H1 (cell line): Measurements from ENCODE around the gene CCDC192. TPM values are rescaled to one million over a fixed set of nuclear protein-coding genes. Genes with fewer than 3 reads are reported as not detected.

Source experiments
- CTCF ChIA-PET: fragments of 300-600 bp; sonication (Branson Sonifier 250); formaldehyde crosslinking; loops from one replicate; lab custom pipeline; 2021; ENCODE audit not compliant: partially characterized antibody; lab: Charles Lee
- POLR2A ChIA-PET: fragments of 300-600 bp; sonication (Branson Sonifier 250); formaldehyde crosslinking; loops from one replicate; lab custom pipeline; 2021; ENCODE audit warnings: inconsistent platforms; ENCODE audit not compliant: partially characterized antibody; lab: Charles Lee
- DNase-seq, 2 experiments: peaks; one replicate each; pipeline versions ENCODE4 v3.0.0 to v3.0.0-alpha.2; 2010 to 2022; ENCODE audit warnings: low spot score in 2 of 2, low read depth in 1 of 2, mixed read lengths in 1 of 2
- FAIRE-seq: peaks from 2 replicates; lab custom pipeline; 2011; peaks lifted over from hg19 to GRCh38; lab: Jason Lieb, UNC
- H2AFZ ChIP-seq: 2 replicates; pipeline ENCODE4 v1.8.1; 2012; ENCODE audit warnings: low read length, inconsistent platforms
- H2AK5ac ChIP-seq: 2 replicates; pipeline ENCODE4 v1.6.1; 2013; ENCODE audit warnings: low read depth, low read length
- H2BK120ac ChIP-seq: replicated peaks from 2 replicates; pipeline ENCODE3; 2013; ENCODE audit warnings: low read depth, low read length, inconsistent platforms
- H2BK12ac ChIP-seq: 2 replicates; pipeline ENCODE4 v1.6.1; 2013; ENCODE audit warnings: low read depth, low read length
- H2BK15ac ChIP-seq: 2 replicates; pipeline ENCODE4 v1.6.1; 2013; ENCODE audit warnings: low read length
- H2BK20ac ChIP-seq: 2 replicates; pipeline ENCODE4 v1.6.1; 2013; ENCODE audit warnings: low read length
- H2BK5ac ChIP-seq: 2 replicates; pipeline ENCODE4 v1.6.1; 2013; ENCODE audit warnings: low read depth, low read length
- H3K14ac ChIP-seq: 2 replicates; pipeline ENCODE4 v1.6.1; 2013; ENCODE audit warnings: inconsistent platforms; ENCODE audit not compliant: insufficient read length
- H3K18ac ChIP-seq: 2 replicates; pipeline ENCODE4 v1.6.1; 2013; ENCODE audit warnings: low read length; ENCODE audit errors: extremely low read depth
- H3K23ac ChIP-seq: 2 replicates; pipeline ENCODE4 v1.6.1; 2013; ENCODE audit warnings: inconsistent platforms; ENCODE audit not compliant: insufficient read length
- H3K23me2 ChIP-seq: 2 replicates; pipeline ENCODE4 v1.6.1; 2013; ENCODE audit warnings: low read depth, low read length
- H3K27ac ChIP-seq: 2 replicates; pipeline ENCODE4 v1.6.1; 2011; ENCODE audit warnings: low read depth, low read length, inconsistent platforms
- H3K27me3 ChIP-seq, 4 experiments: replicated peaks in 1 of 4; 1 replicate in 1 of 4; 2 replicates in 3 of 4; pipeline versions ENCODE4 v1.6.1 to v1.8.1; 2011 to 2013; ENCODE audit warnings: low read length in 3 of 4, mild to moderate bottlenecking in 3 of 4, inconsistent platforms in 2 of 4, mixed read lengths in 2 of 4, moderate library complexity in 1 of 4; ENCODE audit not compliant: control insufficient read depth in 3 of 4, insufficient read depth in 3 of 4; ENCODE audit errors: extremely low read depth in 1 of 4
- H3K36me3 ChIP-seq, 4 experiments: 2 replicates each; pipeline versions ENCODE4 v1.6.1 to v1.8.1; 2011 to 2013; ENCODE audit warnings: mild to moderate bottlenecking in 4 of 4, low read length in 3 of 4, moderate library complexity in 2 of 4, control low read depth in 1 of 4, inconsistent platforms in 1 of 4; ENCODE audit not compliant: insufficient read depth in 4 of 4, control insufficient read depth in 2 of 4
- H3K4ac ChIP-seq: replicated peaks from 2 replicates; pipeline ENCODE3; 2013; ENCODE audit warnings: low read length, low read depth, mixed read lengths, inconsistent platforms; ENCODE audit not compliant: insufficient read length
- H3K4me1 ChIP-seq, 4 experiments: replicated peaks in 1 of 4; 1 replicate in 1 of 4; 2 replicates in 3 of 4; pipeline versions ENCODE4 v1.6.1 to v1.8.1; 2011 to 2013; ENCODE audit warnings: low read length in 3 of 4, inconsistent platforms in 2 of 4, mixed read lengths in 1 of 4; ENCODE audit not compliant: insufficient read depth in 4 of 4, control insufficient read depth in 3 of 4
- H3K4me2 ChIP-seq, 2 experiments: 2 replicates each; pipeline versions ENCODE4 v1.6.1 to v1.8.1; 2011 to 2013; ENCODE audit warnings: low read depth in 2 of 2, low read length in 2 of 2, control low read depth in 1 of 2, inconsistent platforms in 1 of 2, mild to moderate bottlenecking in 1 of 2; ENCODE audit not compliant: insufficient read depth in 1 of 2
- H3K4me3 ChIP-seq, 4 experiments: fragments of 200-600, 300-600 bp in 1 of 4; sonication (generic), shearing (Covaris generic), sonication (Bioruptor Twin) in 1 of 4; 2 replicates each; pipeline versions ENCODE4 v1.5.1 to v1.8.1; 2011 to 2016; ENCODE audit warnings: low read length in 4 of 4, low read depth in 3 of 4, control low read depth in 2 of 4, inconsistent platforms in 2 of 4, mild to moderate bottlenecking in 2 of 4, mixed read lengths in 1 of 4, moderate library complexity in 1 of 4; ENCODE audit not compliant: insufficient read depth in 2 of 4; ENCODE audit errors: extremely low read depth in 1 of 4
- H3K56ac ChIP-seq: replicated peaks from 2 replicates; pipeline ENCODE3; 2013; ENCODE audit warnings: low read depth, mild to moderate bottlenecking, mixed read lengths, low read length, inconsistent platforms; ENCODE audit not compliant: insufficient read length
- H3K79me1 ChIP-seq: 2 replicates; pipeline ENCODE4 v1.6.1; 2013; ENCODE audit warnings: low read depth, low read length, control low read depth
- H3K79me2 ChIP-seq, 2 experiments: 2 replicates each; pipeline versions ENCODE4 v1.6.1 to v1.8.1; 2012 to 2013; ENCODE audit warnings: low read length in 2 of 2, mild to moderate bottlenecking in 2 of 2, inconsistent platforms in 1 of 2; ENCODE audit not compliant: insufficient read depth in 2 of 2, control insufficient read depth in 1 of 2
- H3K9ac ChIP-seq, 4 experiments: replicated peaks in 1 of 4; 1 replicate in 1 of 4; 2 replicates in 3 of 4; pipeline versions ENCODE4 v1.6.1 to v1.8.1; 2011 to 2013; ENCODE audit warnings: low read depth in 3 of 4, low read length in 3 of 4, control low read depth in 2 of 4, mild to moderate bottlenecking in 2 of 4, moderate library complexity in 2 of 4, inconsistent platforms in 1 of 4; ENCODE audit errors: extremely low read depth in 1 of 4
- H3K9me3 ChIP-seq, 2 experiments: 2 replicates each; pipeline versions ENCODE4 v1.6.1 to v1.8.1; 2012 to 2013; ENCODE audit warnings: mild to moderate bottlenecking in 2 of 2, moderate library complexity in 2 of 2, control low read depth in 1 of 2, inconsistent platforms in 1 of 2, low read depth in 1 of 2, low read length in 1 of 2, mixed read lengths in 1 of 2; ENCODE audit not compliant: insufficient read depth in 2 of 2
- H4K20me1 ChIP-seq, 2 experiments: replicated peaks in 1 of 2; 2 replicates each; pipeline versions ENCODE3 to v1.8.1; 2011 to 2013; ENCODE audit warnings: inconsistent platforms in 2 of 2, low read length in 2 of 2, mild to moderate bottlenecking in 1 of 2; ENCODE audit not compliant: insufficient read depth in 2 of 2, control insufficient read depth in 1 of 2
- H4K5ac ChIP-seq: 2 replicates; pipeline ENCODE4 v1.6.1; 2013; ENCODE audit warnings: low read length, low read depth, mixed read lengths, inconsistent platforms; ENCODE audit not compliant: insufficient read length
- H4K8ac ChIP-seq: 2 replicates; pipeline ENCODE4 v1.8.0; 2013; ENCODE audit warnings: mild to moderate bottlenecking, moderate library complexity, low read length, inconsistent platforms; ENCODE audit not compliant: insufficient read depth; ENCODE audit errors: extremely low read depth
- H4K91ac ChIP-seq: replicated peaks from 2 replicates; pipeline ENCODE3; 2013; ENCODE audit warnings: low read length, mixed read lengths, inconsistent platforms; ENCODE audit not compliant: insufficient read length
- ASH2L ChIP-seq: fragments of 200-600, 300-600 bp; sonication (generic); IDR thresholded peaks from one replicate; pipeline ENCODE4 v1.7.1; 2017; ENCODE audit warnings: low read length
- CREB1 ChIP-seq: IDR thresholded peaks from 2 replicates; pipeline ENCODE4 v1.6.1; 2012; ENCODE audit warnings: inconsistent platforms
- EGR1 ChIP-seq: IDR thresholded peaks from 2 replicates; pipeline ENCODE4 v1.6.1; 2011; ENCODE audit warnings: low read depth, low read length, borderline replicate concordance
- FOSL1 ChIP-seq: IDR thresholded peaks from 2 replicates; pipeline ENCODE4 v1.6.1; 2011; ENCODE audit warnings: mild to moderate bottlenecking, low read depth, low read length, moderate library complexity; ENCODE audit not compliant: insufficient read depth
- HDAC6 ChIP-seq: IDR thresholded peaks from one replicate; pipeline ENCODE4 v1.7.1; 2012; ENCODE audit warnings: low read depth, mild to moderate bottlenecking, inconsistent platforms, low read length, moderate library complexity
- SP4 ChIP-seq: IDR thresholded peaks from 2 replicates; pipeline ENCODE4 v1.6.1; 2012; ENCODE audit warnings: low read length, inconsistent platforms
- TAF1 ChIP-seq: IDR thresholded peaks from 2 replicates; pipeline ENCODE4 v1.6.1; 2011; ENCODE audit warnings: mild to moderate bottlenecking, low read depth, low read length
- TBP ChIP-seq: IDR thresholded peaks from 2 replicates; pipeline ENCODE4 v1.6.1; 2011; ENCODE audit warnings: low read depth, low read length, improper control_type of control experiment
- ZNF274 ChIP-seq: IDR thresholded peaks from 2 replicates; pipeline ENCODE4 v1.7.0; 2012; ENCODE audit warnings: low read length, borderline replicate concordance; ENCODE audit errors: extremely low read depth
- WGBS, 2 experiments: shearing (Covaris generic) in 1 of 2; methylation state at CpG; one replicate each; pipeline versions ENCODE4 v1.1.6 to v1.1.7; 2013 to 2015; ENCODE audit warnings: low lambda C conversion rate in 2 of 2, mixed read lengths in 2 of 2, inconsistent platforms in 1 of 2, low coverage in 1 of 2, missing lambda C conversion rate in 1 of 2; ENCODE audit not compliant: insufficient replicate concordance in 2 of 2, insufficient coverage in 1 of 2, insufficient read length in 1 of 2; ENCODE audit errors: extremely low coverage in 1 of 2, missing lambda C conversion rate in 1 of 2; 5-methylcytosine and 5-hydroxymethylcytosine counted together
- polyA plus RNA-seq, 7 experiments: library from polyadenylated mRNA; depleted of rRNA in 3 of 7; stranded (reverse) in 5 of 7; unstranded in 2 of 7; fragments of >200 nt in 5 of 7; fragments of 200-250 nt in 2 of 7; gene quantifications; 1 replicate in 5 of 7; 2 replicates in 1 of 7; 4 replicates in 1 of 7; pipeline versions ENCODE4 v1.2.1 to v1.2.3, GENCODE V29; 2011 to 2013; ENCODE audit warnings: missing spikeins in 2 of 7, mixed read lengths in 2 of 7
- total RNA-seq: library from RNA; stranded (reverse); fragmentation: NEBNext Ultra II Directional; extraction: Animal tissue kit (Norgen Biotek cat#: 25700); gene quantifications from 2 replicates; pipeline ENCODE4 v1.2.1, GENCODE V29; 2021

The CCDC192 gene
- total and polyA plus RNA-seq, 2 of the 8 experiments (the other 6 are each of a cell fraction or from before 2014, with no cell fraction given): 0.61 TPM; not detected in 1

DNA sequence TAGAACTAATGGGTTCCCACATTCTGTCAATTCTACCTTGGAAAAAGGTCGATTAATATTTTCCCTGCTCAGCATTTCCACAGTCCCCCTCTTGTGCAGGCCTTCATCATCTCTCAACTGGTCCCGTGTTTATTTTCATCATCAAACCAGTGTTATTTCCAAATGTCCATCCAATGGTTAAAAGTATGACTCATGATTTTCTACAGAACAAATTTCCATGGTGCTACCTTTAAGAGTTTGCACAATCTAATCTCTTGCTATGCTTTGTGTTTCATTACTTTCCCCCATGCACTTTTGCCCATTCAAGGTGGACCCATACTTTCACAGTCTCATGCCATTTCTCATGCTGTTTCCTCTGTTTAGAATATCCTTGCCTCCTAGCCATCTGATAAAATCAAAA, 143.7 kb downstream of the CCDC192 start:
- H2AFZ ChIP-seq: no peak overlapping the region
- H3K79me1 ChIP-seq: no peaks in the 10 kb centered on the region
- H3K23ac ChIP-seq: no peak overlapping the region
- H3K4me2 ChIP-seq: no peak overlapping the region
- CTCF ChIA-PET: interaction anchor here (2.4 kb wide), 1 partner anchor 14 kb away, joined by 6 read pairs; no protein-coding TSS in a partner anchor
- no peaks in the 10 kb centered on the region for H3K23me2 ChIP-seq
- H2BK12ac ChIP-seq: no peak overlapping the region
- no peak overlapping the region for H3K4me3 ChIP-seq
- TF ChIP-seq ZNF274 (no peak), FOSL1 (no peak), HDAC6 (no peak), EGR1 (no peak), TAF1 (no peak), TBP (no peak), ASH2L (no peak), SP4 (no peak), CREB1 (no peak)
- TF ChIP-seq, all 59 proteins: peak for 0
- H3K18ac ChIP-seq: no peak overlapping the region
- DNase-seq (no peak), FAIRE-seq (no peak)
- no peak overlapping the region for H3K14ac ChIP-seq
- H3K79me2 ChIP-seq: no peaks in the 10 kb centered on the region
- peaks cover 0 to 4% (median under 1%) of the 10 kb centered on the region in 4 experiments; a peak in 4 of 7 replicates for H3K4me1 ChIP-seq
- H2BK5ac ChIP-seq: no peak overlapping the region
- POLR2A ChIA-PET: no interaction called here
- no peak overlapping the region for H4K91ac ChIP-seq
- no peak overlapping the region for H2BK120ac ChIP-seq
- WGBS, 2 experiments: 92% methylated on average over 2 of the region's 2 CpGs; no CpG with 5 or more reads in 1 of the 2 experiments
- H4K20me1 ChIP-seq: no peaks in the 10 kb centered on the region
- no peak overlapping the region for H4K8ac ChIP-seq
- no peaks in the 10 kb centered on the region for H3K9me3 ChIP-seq
- no peaks in the 10 kb centered on the region for H3K36me3 ChIP-seq
- H3K56ac ChIP-seq: no peak overlapping the region
- H3K9ac ChIP-seq: no peak overlapping the region
- no peaks in the 10 kb centered on the region for H3K27me3 ChIP-seq
- H3K27ac ChIP-seq: no peak overlapping the region
- H2BK15ac ChIP-seq: no peak overlapping the region
- H2AK5ac ChIP-seq: no peak overlapping the region
- H4K5ac ChIP-seq: no peak overlapping the region
- H2BK20ac ChIP-seq: no peak overlapping the region
- H3K4ac ChIP-seq: no peak overlapping the region
